HepG2 (cell line): ENCODE data around the gene ACP5. TPM values are rescaled to one million over a fixed set of nuclear protein-coding genes. Genes with fewer than 3 reads are reported as not detected.

Experiments used
- CC2D1A ChIP-seq: sonication (generic); formaldehyde crosslinking; IDR thresholded peaks from 2 replicates; pipeline ENCODE4 v1.8.1; 2023; ENCODE audit warnings: mild to moderate bottlenecking, missing genetic modification reagents
- CCAR2 ChIP-seq: fragments of 200-400 bp; formaldehyde crosslinking; optimal IDR thresholded peaks from 2 replicates; pipeline ENCODE3; 2018; ENCODE audit warnings: low read depth, mild to moderate bottlenecking, low read length, moderate library complexity
- ELF4 ChIP-seq: sonication (generic); formaldehyde crosslinking; IDR thresholded peaks from 2 replicates; pipeline ENCODE4 v1.5.0; 2020; ENCODE audit warnings: missing genetic modification reagents, mild to moderate bottlenecking, moderate library complexity, borderline replicate concordance
- FOXM1 ChIP-seq: sonication (generic); formaldehyde crosslinking; IDR thresholded peaks from 2 replicates; pipeline ENCODE4 v1.5.0; 2020; ENCODE audit warnings: missing genetic modification reagents
- GATAD2A ChIP-seq: IDR thresholded peaks from 2 replicates; pipeline ENCODE4 v1.6.1; 2016
- HHEX ChIP-seq: IDR thresholded peaks from 2 replicates; pipeline ENCODE4 v1.6.1; 2016; ENCODE audit warnings: control low read depth
- KAT8 ChIP-seq: IDR thresholded peaks from 2 replicates; pipeline ENCODE4 v1.6.1; 2016; ENCODE audit warnings: missing genetic modification reagents, missing compliant biosample characterization
- KLF16 ChIP-seq, 2 experiments: sonication (generic) in 1 of 2; formaldehyde crosslinking in 1 of 2; IDR thresholded peaks; 2 replicates each; pipeline versions ENCODE4 v1.6.1 to v1.8.0; 2016 to 2023; ENCODE audit warnings: missing genetic modification reagents in 2 of 2, missing compliant biosample characterization in 1 of 2
- KMT2B ChIP-seq: IDR thresholded peaks from 2 replicates; pipeline ENCODE4 v1.6.1; 2016; ENCODE audit warnings: missing genetic modification reagents, missing compliant biosample characterization
- MXI1 ChIP-seq: IDR thresholded peaks from 3 replicates; pipeline ENCODE4 v1.6.1; 2012; ENCODE audit warnings: low read depth, low read length, inconsistent platforms, borderline replicate concordance
- NAIF1 ChIP-seq: sonication (generic); formaldehyde crosslinking; IDR thresholded peaks from 2 replicates; pipeline ENCODE4 v1.5.0; 2020; ENCODE audit warnings: mild to moderate bottlenecking, missing genetic modification reagents, borderline replicate concordance
- RBFOX2 ChIP-seq: fragments of 200-400 bp; formaldehyde crosslinking; IDR thresholded peaks from 2 replicates; pipeline ENCODE4 v1.6.1; 2017; ENCODE audit warnings: low read depth, mild to moderate bottlenecking, low read length
- SAFB2 ChIP-seq: sonication (generic); formaldehyde crosslinking; IDR thresholded peaks from 2 replicates; pipeline ENCODE4 v1.5.1; 2020; ENCODE audit warnings: missing genetic modification reagents, low read depth, mild to moderate bottlenecking, borderline replicate concordance
- SAP130 ChIP-seq: IDR thresholded peaks from 2 replicates; pipeline ENCODE4 v1.6.1; 2016; ENCODE audit warnings: low read depth
- SPEN ChIP-seq: sonication (generic); formaldehyde crosslinking; IDR thresholded peaks from 2 replicates; pipeline ENCODE4 v1.5.1; 2020; ENCODE audit warnings: low read depth, mild to moderate bottlenecking, missing genetic modification reagents
- SRSF1 ChIP-seq: fragments of 200-400 bp; formaldehyde crosslinking; optimal IDR thresholded peaks from 2 replicates; pipeline ENCODE3; 2017; ENCODE audit warnings: mild to moderate bottlenecking, low read depth, low read length, moderate library complexity
- WIZ ChIP-seq: sonication (generic); formaldehyde crosslinking; IDR thresholded peaks from 2 replicates; pipeline ENCODE4 v1.5.1; 2020; ENCODE audit warnings: mild to moderate bottlenecking, missing genetic modification reagents
- ZC3H13 ChIP-seq: sonication (generic); formaldehyde crosslinking; IDR thresholded peaks from 2 replicates; pipeline ENCODE4 v1.8.1; 2023; ENCODE audit warnings: mild to moderate bottlenecking, missing genetic modification reagents, moderate library complexity
- ZNF142 ChIP-seq: sonication (generic); formaldehyde crosslinking; IDR thresholded peaks from 2 replicates; pipeline ENCODE4 v1.4.0; 2020; ENCODE audit warnings: missing genetic modification reagents
- ZNF230 ChIP-seq: sonication (generic); formaldehyde crosslinking; IDR thresholded peaks from 2 replicates; pipeline ENCODE4 v1.4.0; 2020; ENCODE audit warnings: mild to moderate bottlenecking, missing genetic modification reagents
- ZNF30 ChIP-seq: sonication (generic); formaldehyde crosslinking; IDR thresholded peaks from 2 replicates; pipeline ENCODE4 v1.5.0; 2020; ENCODE audit warnings: mild to moderate bottlenecking, missing genetic modification reagents
- ZNF335 ChIP-seq: sonication (generic); formaldehyde crosslinking; IDR thresholded peaks from 2 replicates; pipeline ENCODE4 v1.4.0; 2020; ENCODE audit warnings: missing genetic modification reagents
- ZNF639 ChIP-seq: conservative IDR thresholded peaks from 2 replicates; pipeline ENCODE4 v1.6.1; 2018; ENCODE audit warnings: missing genetic modification reagents
- polyA plus RNA-seq, 8 experiments: library from polyadenylated mRNA; depleted of rRNA in 3 of 8; stranded (reverse) in 7 of 8; unstranded in 1 of 8; fragments of >200 nt; fragmentation: Illumina TruSeq in 4 of 8; extraction: Trizol in 4 of 8; gene quantifications; 2 replicates each; pipeline versions ENCODE4 v1.2.1 to v1.2.3, GENCODE V29; 2011 to 2016; ENCODE audit warnings: low read depth in 4 of 8, missing spikeins in 1 of 8, mixed read lengths in 1 of 8; ENCODE audit not compliant: insufficient read depth in 1 of 8
- total RNA-seq, 5 experiments: library from RNA; depleted of rRNA; stranded (reverse); fragments of >200 nt; fragmentation: Illumina TruSeq; extraction: Trizol; gene quantifications; 2 replicates each; pipeline ENCODE4 v1.2.3, GENCODE V29; 2016; ENCODE audit warnings: low read depth in 1 of 5
- TF ChIP-seq, protein P1 (sequence below): sonication (generic); formaldehyde crosslinking; IDR thresholded peaks from 2 replicates; pipeline ENCODE4 v1.4.0; 2020; ENCODE audit warnings: missing genetic modification reagents, low read depth, mild to moderate bottlenecking, borderline replicate concordance

ACP5 gene
- total and polyA plus RNA-seq, 2 of the 13 experiments (the other 11 are each of a cell fraction or from before 2014, with no cell fraction given), result 1.3 to 6.7 TPM

DNA sequence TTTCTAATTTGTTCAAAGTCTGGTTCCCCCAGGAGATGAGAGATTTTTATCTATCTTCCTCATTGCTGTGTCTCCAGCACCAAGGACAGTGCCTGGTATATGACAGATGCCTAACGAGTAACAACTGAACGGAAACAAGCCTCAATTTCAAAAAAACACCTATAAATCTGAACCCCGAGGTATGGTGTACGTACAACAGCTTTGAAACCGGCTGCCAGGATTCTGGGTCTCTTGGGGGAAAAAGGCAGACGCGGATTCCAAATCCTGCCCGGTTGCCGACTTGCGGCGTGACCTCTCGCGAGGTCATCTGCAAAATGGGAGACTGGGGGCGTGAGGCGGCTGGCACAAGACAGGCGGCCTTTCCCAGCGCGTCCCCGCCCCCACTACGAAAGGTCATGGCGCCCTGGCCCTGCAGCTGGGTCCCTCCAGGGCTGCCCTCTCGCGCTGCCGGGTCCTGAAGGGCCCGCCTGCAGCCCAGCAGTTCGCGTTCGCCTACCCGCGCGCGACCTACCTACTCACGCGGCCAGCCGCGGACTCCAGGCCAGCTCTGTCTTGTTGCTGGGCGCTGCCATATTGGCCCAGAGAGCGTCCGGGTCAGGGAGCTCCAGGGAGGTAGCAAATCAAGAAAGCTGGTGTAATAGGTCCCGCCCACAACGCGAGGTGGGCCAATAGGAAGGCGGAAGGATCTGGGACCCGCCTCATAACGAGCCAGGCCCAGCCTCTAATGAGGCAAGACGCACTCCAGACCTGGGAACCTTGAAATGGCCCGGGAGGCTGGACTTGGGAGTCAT lies 48.7 kb downstream of the ACP5 start, which contains the start of gene ECSIT (continued):
- TF ChIP-seq, protein P1, sequence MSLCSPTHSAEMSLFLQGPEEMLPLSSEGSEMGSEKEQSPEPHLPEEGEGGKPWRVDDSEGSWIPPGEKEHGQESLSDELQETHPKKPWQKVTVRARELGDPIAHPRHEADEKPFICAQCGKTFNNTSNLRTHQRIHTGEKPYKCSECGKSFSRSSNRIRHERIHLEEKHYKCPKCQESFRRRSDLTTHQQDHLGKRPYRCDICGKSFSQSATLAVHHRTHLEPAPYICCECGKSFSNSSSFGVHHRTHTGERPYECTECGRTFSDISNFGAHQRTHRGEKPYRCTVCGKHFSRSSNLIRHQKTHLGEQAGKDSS (CRISPR knock-in tag), result no peak
- TF ChIP-seq KLF16 (CRISPR knock-in tag; IDR thresholded peaks at IDR 0.05) (peak in 1 of 2 experiments; percentile 83; a peak in 1 of 4 replicates), ELF4 (CRISPR knock-in tag) (peak; percentile 74; the same call in 1 of the 2 replicates), ZNF142 (no peak), ZC3H13 (no peak), WIZ (CRISPR knock-in tag) (no peak; the same call in none of the 2 replicates), KAT8 (peak; percentile 99), SRSF1 (peak; percentile 58), ZNF230 (CRISPR knock-in tag) (peak; percentile 53; the same call in 1 of the 2 replicates), FOXM1 (CRISPR knock-in tag) (no peak), CCAR2 (no peak), SAFB2 (CRISPR knock-in tag) (no peak), CC2D1A (CRISPR knock-in tag) (no peak), MXI1 (peak; percentile 94), NAIF1 (0 out of 2 replicates have a peak, but pooled peaks have one; percentile 60), RBFOX2 (peak; percentile 95), SAP130 (CRISPR knock-in tag) (peak; percentile 94), ZNF639 (CRISPR knock-in tag) (peak; percentile 87), ZNF30 (CRISPR knock-in tag) (no peak), SPEN (CRISPR knock-in tag) (no peak; the same call in 1 of the 2 replicates), GATAD2A (CRISPR knock-in tag) (no peak), HHEX (CRISPR knock-in tag) (no peak), ZNF335 (CRISPR knock-in tag) (peak; percentile 65; the same call in 1 of the 2 replicates), KMT2B (peak; percentile 85)
